GM18907 (cell line): ENCODE results near the gene TNPO1.

Experiments
- ATAC-seq: cut with Tn5 transposase; IDR thresholded peaks from one replicate; pipeline ENCODE4 v1.9.1; 2021; ENCODE audit warnings: mild to moderate bottlenecking, moderate library complexity; ENCODE audit not compliant: unreplicated experiment

TNPO1 gene

GRCh38 chr5:72817671-72818266 lies 1.3 kb downstream of the TNPO1 start:
- no peak for ATAC-seq

- peak; percentile 30 for ATAC-seq
Measured at GRCh38 chr5:72818866-72819534, 2.5 kb downstream of the TNPO1 start.

GRCh38 chr5:72821776-72822175 lies 5.3 kb downstream of the TNPO1 start:
- ATAC-seq, result no peak

- ATAC-seq, result no peak
Measured at GRCh38 chr5:72822944-72823343, 6.5 kb downstream of the TNPO1 start.

GRCh38 chr5:72829707-72830106 lies 13.2 kb downstream of the TNPO1 start:
- no peak for ATAC-seq

DNA sequence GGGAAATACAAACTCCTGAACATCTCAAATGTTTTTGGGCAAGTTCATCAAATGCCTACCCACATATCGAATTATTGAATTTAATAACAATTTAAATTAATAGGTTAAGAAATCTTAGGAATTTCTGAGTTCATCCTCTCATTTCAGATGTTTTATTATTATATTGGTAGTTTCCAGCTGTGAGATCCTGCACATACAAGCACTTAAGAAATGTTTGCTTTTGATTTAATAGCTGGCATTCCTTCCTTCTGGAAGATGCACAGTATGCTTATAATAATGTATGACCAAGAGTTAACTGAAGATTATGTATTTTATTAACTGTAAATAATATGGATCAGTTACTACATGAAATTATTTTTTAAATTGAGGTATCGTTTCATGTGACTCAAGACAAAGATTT lies 13.9 kb downstream of the TNPO1 start:
- ATAC-seq, result no peak

GRCh38 chr5:72831685-72832084 lies 15.2 kb downstream of the TNPO1 start:
- no peak for ATAC-seq

GRCh38 chr5:72834924-72835323 lies 18.5 kb downstream of the TNPO1 start:
- ATAC-seq, result no peak

DNA sequence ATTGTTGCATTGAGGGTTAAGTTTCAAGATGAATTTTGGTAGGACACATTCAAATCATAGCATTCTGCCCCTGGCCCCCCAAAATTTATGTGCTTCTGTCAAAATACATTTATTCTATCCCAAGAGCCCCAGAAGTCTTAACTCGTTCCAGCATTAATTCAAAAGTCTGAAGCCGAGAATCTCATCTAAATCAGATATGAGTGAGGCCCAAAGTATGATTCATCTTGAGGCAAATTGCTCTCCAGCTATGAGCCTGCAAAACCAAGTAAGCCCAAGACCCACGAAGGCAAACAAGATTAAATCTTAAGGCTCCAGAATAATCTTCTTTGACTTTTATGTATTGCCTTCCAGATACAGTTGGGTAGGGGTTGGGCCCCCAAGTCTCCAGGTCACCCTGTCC lies 19.2 kb downstream of the TNPO1 start:
- ATAC-seq, result no peak

DNA sequence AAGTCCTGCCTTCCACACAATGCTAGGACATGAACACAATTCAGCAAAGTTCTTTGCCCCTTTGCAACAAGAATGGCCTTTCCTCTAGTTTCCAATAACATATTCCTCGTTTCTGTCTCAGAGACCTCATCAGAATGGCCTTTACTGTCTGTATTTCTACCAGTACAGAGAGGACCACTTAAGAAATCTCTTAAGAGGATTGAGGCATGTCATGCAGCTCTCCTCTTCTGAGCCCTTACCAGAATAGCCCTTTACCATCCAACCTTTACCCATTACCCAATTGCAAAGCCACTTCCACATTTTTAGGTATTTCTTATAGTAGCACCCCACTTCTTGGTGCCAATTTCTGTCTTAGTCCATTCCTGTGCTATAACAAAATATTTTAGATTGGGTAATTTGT lies 20.3 kb downstream of the TNPO1 start:
- ATAC-seq, result no peak

DNA sequence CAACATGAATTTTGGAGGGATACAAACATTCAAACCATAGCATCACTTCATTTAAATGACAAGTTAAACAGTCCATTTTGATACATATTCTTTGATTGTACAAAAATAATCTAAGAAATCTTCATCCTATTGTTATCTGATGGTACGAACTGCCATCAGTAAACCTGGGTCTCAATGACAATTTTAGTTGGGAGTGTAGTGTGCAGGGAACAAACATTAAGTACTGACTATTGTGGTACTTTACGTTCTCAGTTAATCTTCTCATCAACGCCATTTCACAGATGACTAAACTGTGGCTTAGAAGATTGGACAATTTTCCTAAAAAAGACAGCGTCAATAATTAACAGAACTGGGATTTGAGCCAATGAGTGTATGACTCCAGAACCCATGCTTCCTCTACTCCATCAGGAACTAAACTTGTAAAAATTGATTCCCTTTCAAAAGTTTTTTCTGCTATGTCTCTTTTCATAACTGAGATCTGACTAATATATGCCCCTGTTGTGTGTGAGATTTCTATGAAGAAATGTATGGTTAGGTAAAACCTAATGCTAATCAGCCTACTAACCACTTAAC lies 21.1 kb downstream of the TNPO1 start:
- ATAC-seq, result no peak

DNA sequence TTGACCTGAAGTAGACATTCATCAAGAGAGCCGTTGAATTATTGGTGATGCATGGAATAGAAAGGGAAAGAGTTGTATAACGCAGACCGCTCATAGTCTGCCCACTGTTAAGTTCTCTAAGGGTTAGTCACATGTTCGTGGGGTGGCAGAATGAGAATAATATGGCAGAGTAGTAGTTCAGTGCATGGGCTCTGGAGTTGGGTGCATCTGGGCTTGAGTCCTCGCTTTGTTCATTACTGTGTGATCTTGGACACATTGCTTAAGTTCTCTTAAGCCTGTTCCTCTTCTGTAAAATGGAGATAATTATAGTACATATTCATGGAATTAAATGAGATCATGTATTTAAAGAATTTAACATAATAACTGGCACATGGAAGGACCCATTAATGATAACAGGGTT lies 23.6 kb downstream of the TNPO1 start:
- ATAC-seq, result no peak

DNA sequence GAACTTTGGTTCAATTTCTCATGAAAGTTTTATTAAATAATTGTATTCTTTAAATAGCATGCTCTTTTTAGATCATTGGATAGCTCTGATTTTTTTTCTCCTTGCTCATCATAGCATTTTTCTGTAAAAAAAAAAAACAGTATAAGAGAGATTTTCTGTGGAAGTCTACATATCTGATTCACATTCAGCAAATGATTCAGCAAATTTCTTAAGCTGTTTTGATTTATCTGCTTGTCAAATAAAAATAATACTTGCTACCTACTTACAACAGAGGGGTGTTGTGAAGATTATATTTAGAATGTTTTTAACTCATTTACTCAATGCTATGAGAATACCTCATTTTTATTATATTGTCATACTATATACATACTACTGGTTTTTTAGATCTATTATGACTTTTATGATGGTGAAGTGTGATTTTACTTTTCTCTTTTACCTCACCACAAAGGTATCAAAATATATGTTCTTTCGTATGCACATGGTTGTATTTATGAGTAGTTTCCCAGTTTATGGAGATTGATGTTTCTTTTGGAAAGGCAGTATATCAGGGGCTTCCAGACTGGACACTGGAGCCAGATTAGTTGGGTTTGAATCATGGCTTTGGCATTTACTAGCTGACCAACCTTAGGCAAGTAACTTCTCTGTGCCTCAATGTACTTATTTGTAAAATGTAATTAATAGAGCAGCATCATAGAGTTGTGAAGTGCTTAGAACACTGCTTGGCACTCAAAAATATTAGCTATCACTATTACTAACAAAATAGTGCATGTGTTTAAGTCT lies 25.5 kb downstream of the TNPO1 start:
- ATAC-seq, result no peak

- ATAC-seq, result no peak
Measured at GRCh38 chr5:72842816-72843215, 26.4 kb downstream of the TNPO1 start.

DNA sequence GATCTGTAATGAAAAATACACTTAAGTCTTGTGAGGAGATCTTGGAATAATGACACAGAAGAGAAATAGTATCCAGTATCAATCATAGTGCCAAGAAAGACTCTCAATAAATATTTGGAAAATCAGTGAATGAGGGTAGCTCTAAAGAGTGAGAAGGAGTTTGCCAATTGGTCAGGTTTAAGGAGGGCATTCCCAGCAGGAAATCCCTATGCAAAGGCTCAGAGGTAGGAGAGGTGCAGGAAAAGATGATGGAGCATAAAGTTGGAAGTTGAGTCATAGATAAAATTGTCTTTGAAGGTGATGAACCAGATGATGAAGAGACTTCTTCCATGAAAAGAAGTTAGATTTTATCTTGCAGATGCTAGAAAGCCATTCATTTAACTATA lies 27.8 kb downstream of the TNPO1 start:
- no peak for ATAC-seq

DNA sequence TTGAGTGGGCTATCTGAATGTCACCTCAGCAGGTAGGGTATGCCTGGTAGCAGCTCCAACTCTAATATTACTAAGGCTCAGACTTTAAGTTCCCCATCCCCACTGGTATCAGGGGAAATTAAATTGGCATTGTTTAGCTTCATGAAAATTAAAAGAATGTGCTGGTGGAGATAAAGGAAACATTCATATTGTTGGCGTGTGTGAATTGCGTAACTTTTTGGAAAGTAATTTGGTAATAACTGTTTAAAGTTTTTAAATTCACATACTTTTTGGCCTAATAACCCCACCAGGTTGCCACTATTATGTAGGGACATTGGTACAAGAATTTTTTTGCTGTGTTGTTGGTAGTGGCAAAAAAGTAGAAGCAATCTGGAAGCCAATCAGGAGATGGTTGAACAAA lies 29.4 kb downstream of the TNPO1 start:
- no peak for ATAC-seq

GRCh38 chr5:72846483-72846882 lies 30.0 kb downstream of the TNPO1 start:
- no peak for ATAC-seq

GRCh38 chr5:72847439-72847838 lies 31.0 kb downstream of the TNPO1 start:
- ATAC-seq, result no peak

GRCh38 chr5:72847989-72848473 lies 31.6 kb downstream of the TNPO1 start:
- ATAC-seq, result peak; percentile 84

- peak; percentile 50 for ATAC-seq
Measured at GRCh38 chr5:72848474-72849428, 32.3 kb downstream of the TNPO1 start.

GRCh38 chr5:72849546-72849945 lies 33.1 kb downstream of the TNPO1 start:
- no peak for ATAC-seq
